Neural progenitor cell (in vitro differentiated cells): ENCODE data around the gene CNTD1. TPM values are rescaled to one million over a fixed set of nuclear protein-coding genes. Genes with fewer than 3 reads are reported as not detected.

Source experiments
- DNase-seq: peaks from one replicate; pipeline ENCODE4 v3.0.0-alpha.2; 2016; ENCODE audit warnings: low spot score
- H2AFZ ChIP-seq: fragments of 200-600 bp; sonication (generic); replicated peaks from 2 replicates; pipeline ENCODE4 v1.6.1; 2016; ENCODE audit warnings: antibody characterized with exemption
- H3F3A ChIP-seq: fragments of 200-600 bp; sonication (generic); 2 replicates; pipeline ENCODE4 v1.6.1; 2016; ENCODE audit warnings: antibody characterized with exemption, low read depth
- H3K27ac ChIP-seq: fragments of 200-600 bp; sonication (generic); 2 replicates; pipeline ENCODE4 v1.5.1; 2016; ENCODE audit warnings: mild to moderate bottlenecking
- H3K27me3 ChIP-seq: fragments of 200-600 bp; sonication (generic); 2 replicates; pipeline ENCODE4 v1.6.1; 2016; ENCODE audit warnings: mild to moderate bottlenecking, moderate library complexity
- H3K36me3 ChIP-seq: fragments of 200-600 bp; sonication (generic); 2 replicates; pipeline ENCODE4 v1.5.1; 2016
- H3K4me1 ChIP-seq: fragments of 200-600 bp; sonication (generic); 2 replicates; pipeline ENCODE4 v1.6.1; 2016; ENCODE audit warnings: mixed run types
- H3K4me2 ChIP-seq: fragments of 200-600 bp; sonication (generic); 2 replicates; pipeline ENCODE4 v1.6.1; 2016
- H3K4me3 ChIP-seq: fragments of 200-600 bp; sonication (generic); 2 replicates; pipeline ENCODE4 v1.5.1; 2016
- H3K79me2 ChIP-seq: fragments of 200-600 bp; sonication (generic); 2 replicates; pipeline ENCODE4 v1.6.1; 2016; ENCODE audit warnings: low read depth
- H3K9ac ChIP-seq: fragments of 200-600 bp; sonication (generic); 2 replicates; pipeline ENCODE4 v1.6.1; 2016
- H3K9me3 ChIP-seq: fragments of 200-600 bp; sonication (generic); 2 replicates; pipeline ENCODE4 v1.5.1; 2016; ENCODE audit warnings: low read depth
- H4K20me1 ChIP-seq: fragments of 200-600 bp; sonication (generic); 2 replicates; pipeline ENCODE4 v1.6.1; 2016; ENCODE audit warnings: low read depth
- H3K27ac Mint-ChIP-seq: 3 replicates; pipeline ENCODE4 v1.8.0; 2021; ENCODE audit warnings: mixed read lengths
- H3K27me3 Mint-ChIP-seq: 2 replicates; pipeline ENCODE4 v1.8.0; 2022; ENCODE audit warnings: low read depth, mild to moderate bottlenecking, inconsistent platforms, moderate library complexity, mixed read lengths; ENCODE audit not compliant: insufficient read depth
- H3K36me3 Mint-ChIP-seq: 3 replicates; pipeline ENCODE4 v1.8.0; 2021; ENCODE audit warnings: mixed read lengths
- H3K4me1 Mint-ChIP-seq: 3 replicates; pipeline ENCODE4 v1.8.0; 2021; ENCODE audit warnings: mixed read lengths
- H3K4me3 Mint-ChIP-seq: 3 replicates; pipeline ENCODE4 v1.8.0; 2021; ENCODE audit warnings: mild to moderate bottlenecking, moderate library complexity, mixed read lengths
- H3K9me3 Mint-ChIP-seq: 3 replicates; pipeline ENCODE4 v1.8.0; 2020; ENCODE audit warnings: mixed read lengths
- CTCF ChIP-seq: fragments of 200-600 bp; sonication (generic); IDR thresholded peaks from 2 replicates; pipeline ENCODE4 v1.5.1; 2017; ENCODE audit warnings: antibody characterized with exemption, mild to moderate bottlenecking
- EZH2 ChIP-seq: fragments of 200-600 bp; sonication (generic); IDR thresholded peaks from 2 replicates; pipeline ENCODE4 v1.6.1; 2017; ENCODE audit warnings: antibody characterized with exemption, mild to moderate bottlenecking, moderate library complexity
- EZH2phosphoT487 ChIP-seq: fragments of 200-600 bp; sonication (generic); IDR thresholded peaks from 2 replicates; pipeline ENCODE4 v1.6.1; 2017; ENCODE audit warnings: antibody characterized with exemption
- total RNA-seq: library from RNA; depleted of rRNA; stranded (reverse); fragments of >200 nt; gene quantifications from 2 replicates; pipeline ENCODE4 v1.2.3, GENCODE V29; 2015; ENCODE audit warnings: low replicate concordance

Gene CNTD1
- total RNA-seq, 1 donor from 2014 or later = not detected

GRCh38 chr17:42846594-42847280 lies 48.1 kb downstream of the CNTD1 start:
- no peak overlapping the region for H3K4me3 Mint-ChIP-seq
- Histone ChIP-seq H3K4me3 (no peak overlapping the region), H3K4me2 (no peak overlapping the region), H3K4me1 (no peaks in the 10 kb centered on the region), H3K9me3 (no peaks in the 10 kb centered on the region), H3K27ac (no peak overlapping the region), H4K20me1 (no peaks in the 10 kb centered on the region), H2AFZ (no peak overlapping the region), H3F3A (peaks cover 15% of the 10 kb centered on the region), H3K27me3 (no peaks in the 10 kb centered on the region), H3K79me2 (no peaks in the 10 kb centered on the region), H3K9ac (no peak overlapping the region), H3K36me3 (no peaks in the 10 kb centered on the region)
- peaks cover 5% of the 10 kb centered on the region for H3K27me3 Mint-ChIP-seq
- H3K9me3 Mint-ChIP-seq = no peaks in the 10 kb centered on the region
- DNase-seq = no peak
- peaks cover 5% of the 10 kb centered on the region for H3K36me3 Mint-ChIP-seq
- no peaks in the 10 kb centered on the region for H3K4me1 Mint-ChIP-seq
- TF ChIP-seq EZH2phosphoT487 = no peak
- no peak for TF ChIP-seq EZH2
- no peak for TF ChIP-seq CTCF
- H3K27ac Mint-ChIP-seq = no peak overlapping the region

- Histone ChIP-seq H4K20me1 (no peaks in the 10 kb centered on the region), H3F3A (peaks cover 2% of the 10 kb centered on the region), H3K4me2 (no peak overlapping the region), H3K27me3 (no peaks in the 10 kb centered on the region), H3K4me1 (no peaks in the 10 kb centered on the region), H3K36me3 (no peaks in the 10 kb centered on the region), H3K79me2 (no peaks in the 10 kb centered on the region), H3K27ac (no peak overlapping the region), H3K9me3 (no peaks in the 10 kb centered on the region), H3K4me3 (no peak overlapping the region), H2AFZ (no peak overlapping the region), H3K9ac (no peak overlapping the region)
- Mint-ChIP-seq H3K36me3 (peaks cover 7% of the 10 kb centered on the region), H3K27me3 (peaks cover 7% of the 10 kb centered on the region), H3K9me3 (no peaks in the 10 kb centered on the region), H3K27ac (no peak overlapping the region), H3K4me3 (no peak overlapping the region), H3K4me1 (no peaks in the 10 kb centered on the region)
- no peak for DNase-seq
- TF ChIP-seq CTCF (no peak), EZH2phosphoT487 (no peak), EZH2 (no peak)
These were observed 49.4 kb downstream of the CNTD1 start for GRCh38 chr17:42848093-42848492.

- no peaks in the 10 kb centered on the region for H3K9me3 ChIP-seq
- Mint-ChIP-seq H3K4me1 (no peaks in the 10 kb centered on the region), H3K36me3 (peaks cover 7% of the 10 kb centered on the region), H3K4me3 (no peak overlapping the region), H3K27ac (no peak overlapping the region), H3K9me3 (no peaks in the 10 kb centered on the region), H3K27me3 (peaks cover 7% of the 10 kb centered on the region)
- no peaks in the 10 kb centered on the region for H3K27me3 ChIP-seq
- no peak overlapping the region for H2AFZ ChIP-seq
- no peak overlapping the region for H3K4me2 ChIP-seq
- H3K4me3 ChIP-seq = no peak overlapping the region
- no peak overlapping the region for H3K27ac ChIP-seq
- DNase-seq = no peak
- H3K9ac ChIP-seq = no peak overlapping the region
- TF ChIP-seq EZH2 (no peak), EZH2phosphoT487 (no peak), CTCF (no peak)
- H3K36me3 ChIP-seq = no peaks in the 10 kb centered on the region
- H3F3A ChIP-seq = no peaks in the 10 kb centered on the region
- no peaks in the 10 kb centered on the region for H4K20me1 ChIP-seq
- H3K79me2 ChIP-seq = no peaks in the 10 kb centered on the region
- H3K4me1 ChIP-seq = no peaks in the 10 kb centered on the region
These were observed 50.4 kb downstream of the CNTD1 start for GRCh38 chr17:42849031-42849430.
